Stimulated activated CD4-positive, alpha-beta T cell treated with anti-CD3 and anti-CD28 coated beads, Interleukin-15, amount 100 ng/mL, for 1 hour (primary cell): ENCODE results near the gene ACCS.

Source experiments
- DNase-seq, 2 donors: peaks; one replicate each; pipeline ENCODE4 v3.0.0-alpha.2; 2020; ENCODE audit warnings: low read depth in 1 of 2, low spot score in 1 of 2

ACCS gene

DNA sequence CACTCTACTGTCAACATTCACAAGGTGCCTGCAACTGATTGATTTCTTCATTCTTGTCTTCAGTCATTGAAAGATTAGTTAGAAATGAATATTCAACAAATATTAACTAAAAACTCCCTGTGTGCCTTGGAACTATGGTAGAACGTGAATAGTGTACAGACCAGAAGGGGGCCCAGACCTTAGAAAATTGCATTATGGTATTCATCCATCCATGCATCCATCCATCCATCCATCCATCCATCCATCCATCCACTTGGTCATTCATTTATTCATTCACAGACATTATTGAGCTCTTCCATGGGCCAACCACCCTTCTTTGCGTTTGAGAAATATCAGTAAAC is 28.4 kb upstream of the ACCS start:
- no peak for DNase-seq

DNA sequence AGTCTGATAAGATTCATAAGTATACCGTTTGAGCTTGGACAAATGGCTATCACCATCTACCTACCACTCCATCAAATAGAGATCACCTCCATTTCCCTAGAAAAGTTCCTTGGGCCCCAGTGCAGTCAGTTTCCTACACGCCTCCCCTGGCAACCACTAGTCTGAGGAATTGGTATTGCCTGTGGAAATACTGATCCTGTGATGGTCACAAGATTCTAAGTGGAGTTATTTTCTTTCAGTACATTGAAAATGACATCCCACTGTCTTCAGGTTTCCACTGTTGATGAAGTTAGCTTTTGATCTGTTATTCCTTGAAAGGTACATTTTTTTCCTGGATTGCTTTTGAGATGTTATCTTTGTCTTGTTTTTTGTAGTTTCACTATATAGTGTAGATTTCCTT is 22.9 kb upstream of the ACCS start:
- DNase-seq, result no peak

DNA sequence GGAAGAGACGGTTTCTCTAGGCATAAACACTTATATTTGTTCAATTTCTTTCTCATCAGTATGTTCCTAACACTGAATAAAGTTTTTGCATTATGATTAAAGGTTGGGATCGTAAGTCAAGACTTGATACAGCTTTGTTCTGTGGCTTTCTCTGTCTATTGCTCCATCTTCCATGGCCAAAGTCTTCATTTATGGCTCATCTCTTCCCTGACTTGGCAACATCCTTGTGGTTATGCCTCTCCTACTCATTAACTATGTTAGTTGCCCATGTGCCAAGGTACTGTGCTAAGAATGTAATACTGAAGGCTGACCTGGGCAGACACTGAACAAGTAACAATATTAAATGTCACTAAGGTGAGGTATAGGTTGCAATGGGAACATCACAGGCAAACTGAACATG is 19.9 kb upstream of the ACCS start:
- no peak for DNase-seq

DNA sequence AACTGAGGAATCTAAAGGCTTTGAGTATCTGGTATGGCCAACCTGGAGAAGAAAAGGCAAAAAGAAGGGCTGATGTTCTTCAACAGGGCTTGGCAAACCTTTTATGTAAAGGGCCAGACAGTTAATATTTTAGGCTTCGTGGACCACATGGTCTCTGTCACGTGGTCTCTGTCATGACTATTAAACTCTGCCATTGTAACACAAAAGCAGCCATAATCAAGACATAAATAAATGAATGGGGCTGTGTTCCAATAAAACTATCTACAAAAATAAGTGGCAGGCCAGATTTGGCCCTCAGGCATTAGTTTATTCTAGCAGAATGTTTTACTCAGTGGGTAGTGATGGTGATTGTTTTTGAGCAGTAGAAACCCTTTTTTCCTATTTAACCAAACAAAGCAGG is 18.8 kb upstream of the ACCS start:
- DNase-seq, result no peak

DNA sequence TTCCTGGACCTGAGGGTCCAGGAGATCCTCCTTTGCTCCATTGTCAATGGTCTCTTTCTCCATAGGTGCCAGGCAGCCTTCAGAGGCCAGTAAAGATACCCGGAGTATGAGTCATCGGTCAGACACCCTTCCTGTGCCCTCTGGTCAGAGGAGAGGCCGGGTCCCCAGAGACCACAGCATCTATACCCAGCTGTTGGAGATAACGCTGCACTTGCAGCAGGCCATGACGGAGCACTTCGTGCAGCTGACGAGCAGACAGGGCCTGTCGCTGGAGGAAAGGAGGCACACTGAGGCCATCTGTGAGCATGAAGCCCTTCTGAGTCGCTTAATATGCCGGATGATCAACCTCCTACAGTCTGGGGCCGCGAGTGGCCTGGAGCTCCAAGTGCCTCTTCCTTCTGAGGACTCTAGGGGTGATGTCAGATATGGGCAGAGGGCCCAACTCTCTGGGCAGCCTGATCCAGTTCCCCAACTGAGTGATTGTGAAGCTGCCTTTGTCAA is 18.1 kb upstream of the ACCS start, which contains the start of gene ACCSL:
TSS of gene ACCSL (plus strand) at position 51 of the 501 bp plus-strand sequence. CDS start at position 107, 56 bp downstream.
- no peak for DNase-seq

DNA sequence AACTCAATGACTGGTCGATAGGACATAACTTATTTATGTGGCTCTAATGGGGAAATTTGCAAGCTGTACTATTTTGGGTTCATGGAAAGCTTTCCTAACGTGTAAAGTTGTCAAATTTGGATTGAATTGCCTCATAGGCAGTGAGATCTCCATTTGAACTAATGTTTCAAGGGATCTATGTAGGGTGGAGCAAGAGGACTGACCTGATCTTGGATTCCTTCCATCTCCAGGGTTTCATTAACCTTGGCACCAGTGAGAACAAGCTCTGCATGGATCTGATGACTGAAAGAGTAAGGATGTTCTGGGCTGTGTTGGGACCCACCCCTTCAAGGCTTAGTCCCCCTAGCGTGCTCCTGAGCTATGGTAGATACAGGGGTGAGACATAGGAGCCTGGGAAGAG is 16.2 kb upstream of the ACCS start:
- no peak for DNase-seq

GRCh38 chr11:44051171-44051570 is 14.9 kb upstream of the ACCS start:
- DNase-seq, result no peak

- DNase-seq, result no peak
These were observed 8.7 kb upstream of the ACCS start for GRCh38 chr11:44057340-44057739.

GRCh38 chr11:44058275-44058674 is 7.8 kb upstream of the ACCS start:
- no peak for DNase-seq

- no peak for DNase-seq
These were observed 859 bp upstream of the ACCS start for GRCh38 chr11:44065161-44065661.

GRCh38 chr11:44066732-44067141 is 667 bp downstream of the ACCS start:
- no peak for DNase-seq

DNA sequence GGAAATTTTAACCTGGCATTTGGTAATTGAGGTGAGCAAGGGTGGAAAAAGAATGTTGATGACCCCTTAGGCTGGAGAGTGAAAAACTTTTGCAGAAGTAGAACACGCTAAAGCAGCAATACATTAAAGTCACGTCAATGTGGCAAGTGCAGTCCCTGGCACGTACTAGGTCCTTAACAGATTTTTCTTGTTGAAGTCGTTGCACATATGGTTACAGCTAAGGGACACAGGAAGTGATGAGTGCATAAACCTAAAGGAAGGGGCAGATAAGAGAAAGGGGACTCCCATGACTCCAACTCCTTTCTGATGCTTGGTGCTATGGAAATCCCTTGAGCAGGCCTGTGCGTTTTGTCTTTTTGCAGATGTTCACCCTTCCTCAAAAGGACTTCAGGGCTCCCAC is 1.2 kb downstream of the ACCS start:
- DNase-seq, result no peak

GRCh38 chr11:44068180-44068579 is 2.1 kb downstream of the ACCS start:
- no peak for DNase-seq

DNA sequence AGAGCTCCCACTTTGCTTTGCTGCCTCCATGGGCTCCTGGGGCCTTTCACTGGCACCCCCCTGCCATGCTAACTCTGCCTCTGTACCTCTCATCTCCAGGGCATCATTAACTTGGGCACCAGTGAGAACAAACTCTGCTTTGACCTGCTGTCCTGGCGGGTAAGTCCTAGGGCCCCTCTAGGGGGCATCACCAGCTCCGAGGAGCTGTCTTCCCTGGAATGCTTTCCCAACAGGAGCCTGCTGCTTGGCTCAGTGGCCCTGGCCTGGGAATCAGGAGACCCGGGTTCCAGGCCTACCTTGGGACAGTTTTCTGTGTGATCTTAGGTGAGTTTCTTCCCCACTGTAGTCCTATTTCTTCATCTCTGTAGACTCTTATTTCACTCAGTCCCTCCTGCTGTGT is 5.1 kb downstream of the ACCS start:
- no peak for DNase-seq

DNA sequence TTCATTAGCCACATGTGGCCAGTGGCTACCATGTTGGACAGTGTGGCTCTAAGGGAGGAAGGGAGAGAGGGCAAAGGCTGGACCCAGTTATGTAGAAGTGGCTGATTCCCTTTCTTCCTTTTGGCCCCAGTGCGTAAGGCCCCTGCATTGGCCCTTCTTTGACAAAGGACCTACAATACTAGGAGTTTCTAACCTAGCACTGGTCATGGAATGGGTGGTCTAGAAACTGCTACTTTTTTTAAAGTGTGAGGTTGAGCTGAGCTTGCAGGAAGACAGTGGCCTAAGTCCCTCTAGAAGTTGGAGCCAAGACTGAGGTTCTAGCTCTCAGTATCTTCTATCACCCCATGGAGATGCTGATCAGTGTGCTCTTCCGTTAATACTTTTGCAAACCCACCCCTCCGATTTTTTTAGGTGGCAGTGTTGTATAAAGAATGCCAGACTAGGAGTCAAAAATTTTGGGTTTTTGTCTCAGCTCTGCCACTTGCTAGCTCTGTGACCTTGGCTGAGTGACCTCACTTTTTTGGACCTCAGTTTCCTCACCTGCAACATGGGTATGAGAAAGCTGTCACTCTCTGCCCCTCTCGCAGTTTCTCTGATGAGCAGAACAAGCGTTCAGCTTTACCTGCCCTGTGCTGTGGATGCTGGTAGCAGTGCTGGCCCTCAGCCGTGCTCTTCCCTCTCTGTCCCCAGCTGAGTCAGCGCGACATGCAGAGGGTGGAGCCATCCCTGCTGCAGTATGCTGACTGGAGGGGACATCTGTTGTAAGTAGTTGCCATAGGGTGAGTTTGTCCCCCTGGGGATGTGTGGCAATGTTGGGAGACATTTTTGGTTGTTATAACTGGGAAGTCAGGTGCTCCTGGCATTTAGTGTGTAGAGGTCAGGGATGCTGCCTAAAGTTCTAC is 6.9 kb downstream of the ACCS start:
- DNase-seq, result no peak

DNA sequence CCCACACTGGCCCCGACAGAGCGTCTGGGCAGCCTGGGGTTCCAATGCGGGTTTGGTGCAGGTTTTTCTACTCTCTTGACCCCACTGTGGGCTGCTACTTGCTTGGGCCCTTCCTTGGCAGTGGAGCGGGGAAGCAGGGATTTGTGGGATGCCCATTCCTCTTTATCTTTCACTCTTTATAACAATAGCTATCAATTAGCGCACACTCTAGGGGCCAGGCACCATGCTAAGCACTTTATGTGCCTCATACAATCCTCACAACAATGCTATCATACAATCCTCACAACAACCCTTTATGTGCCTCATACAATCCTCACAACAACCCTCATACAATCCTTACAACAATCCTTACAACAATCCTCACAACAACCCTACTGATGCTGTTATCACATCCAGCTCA is 12.7 kb downstream of the ACCS start:
- no peak for DNase-seq

DNA sequence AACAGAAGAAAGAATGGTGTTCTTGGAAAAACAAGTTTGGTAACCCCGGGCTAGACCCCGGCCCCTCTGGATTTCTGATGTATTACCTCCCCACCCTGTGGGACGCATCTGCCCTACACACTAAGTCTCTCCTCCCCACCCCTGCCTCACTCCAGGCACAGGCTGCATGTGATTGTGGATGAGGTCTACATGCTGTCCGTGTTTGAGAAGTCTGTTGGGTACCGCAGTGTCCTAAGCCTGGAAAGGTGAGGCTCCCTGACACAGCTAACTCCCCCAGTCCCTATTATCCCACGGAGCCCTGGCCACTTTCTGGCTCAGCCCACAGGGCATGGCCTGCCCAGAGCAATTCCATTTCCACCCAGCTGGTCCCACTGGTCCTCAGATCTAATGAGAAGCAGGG is 13.3 kb downstream of the ACCS start:
- no peak for DNase-seq

GRCh38 chr11:44080951-44081350 is 14.9 kb downstream of the ACCS start:
- DNase-seq, result no peak

DNA sequence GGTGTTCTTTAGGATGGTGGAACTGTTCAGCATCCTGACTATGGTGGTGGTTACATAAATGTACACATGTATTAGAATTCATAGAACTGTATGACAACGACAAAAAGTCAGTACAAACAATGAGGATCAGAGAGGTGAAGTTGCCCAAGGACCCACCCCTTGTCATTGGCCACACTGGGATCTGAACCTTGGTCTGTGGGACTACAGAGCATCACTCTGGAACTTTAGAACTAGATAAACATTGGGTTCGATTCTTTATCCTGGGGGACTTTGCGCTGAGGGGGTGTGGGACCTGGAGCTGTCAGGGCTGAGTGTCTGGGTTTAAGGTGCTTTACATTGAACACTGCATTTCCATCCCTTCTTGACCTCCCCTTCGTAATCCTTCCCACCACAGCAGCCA is 16.6 kb downstream of the ACCS start:
- no peak for DNase-seq

DNA sequence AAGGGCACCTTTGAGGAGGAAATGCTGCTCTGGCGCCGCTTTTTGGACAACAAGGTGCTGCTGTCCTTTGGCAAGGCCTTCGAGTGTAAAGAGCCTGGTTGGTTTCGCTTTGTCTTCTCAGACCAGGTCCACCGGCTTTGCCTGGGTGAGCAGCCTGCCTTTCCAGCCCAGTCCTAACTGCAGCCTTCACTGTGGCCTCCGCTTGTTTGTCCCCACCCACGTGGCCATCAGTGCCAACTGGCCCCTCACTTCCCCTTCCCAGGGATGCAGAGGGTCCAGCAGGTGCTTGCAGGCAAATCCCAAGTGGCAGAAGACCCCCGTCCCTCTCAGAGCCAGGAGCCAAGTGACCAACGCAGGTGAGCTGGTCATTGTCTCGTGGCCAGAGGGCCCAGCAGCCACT is 17.4 kb downstream of the ACCS start:
- no peak for DNase-seq

GRCh38 chr11:44083906-44084305 is 17.8 kb downstream of the ACCS start:
- no peak for DNase-seq

- DNase-seq, result no peak
These were observed 19.3 kb downstream of the ACCS start for GRCh38 chr11:44085330-44085729.

GRCh38 chr11:44088377-44088776 is 22.3 kb downstream of the ACCS start:
- DNase-seq, result no peak
